DND-41 (cell line): Measurements from ENCODE around the gene SLC24A4.

Experiments used
- ATAC-seq: fragments of 200-7000 bp; cut with Tn5 transposase; 3 replicates; pipeline ENCODE4 v1.9.1; 2021; ENCODE audit warnings: low read depth; ENCODE audit not compliant: insufficient read depth
- DNase-seq: peaks from one replicate; pipeline ENCODE4 v3.0.0-alpha.2; 2020
- H2AFZ ChIP-seq: 2 replicates; pipeline ENCODE4 v1.6.0; 2012; ENCODE audit warnings: low read depth, low read length
- H3K27ac ChIP-seq: 2 replicates; pipeline ENCODE4 v1.5.1; 2012; ENCODE audit warnings: low read length, inconsistent platforms
- H3K27me3 ChIP-seq: fragments of 200-600 bp; sonication (generic); 2 replicates; pipeline ENCODE4 v1.6.0; 2012; ENCODE audit warnings: low read length, mild to moderate bottlenecking, inconsistent platforms; ENCODE audit not compliant: insufficient read depth, poor library complexity
- H3K36me3 ChIP-seq: 2 replicates; pipeline ENCODE4 v1.5.1; 2012; ENCODE audit warnings: low read length, inconsistent platforms; ENCODE audit not compliant: insufficient read depth
- H3K4me1 ChIP-seq: 2 replicates; pipeline ENCODE4 v1.5.1; 2012; ENCODE audit warnings: mild to moderate bottlenecking, low read length; ENCODE audit not compliant: insufficient read depth
- H3K4me2 ChIP-seq: 2 replicates; pipeline ENCODE4 v1.6.0; 2012; ENCODE audit warnings: mild to moderate bottlenecking, moderate library complexity, low read length, inconsistent platforms; ENCODE audit not compliant: insufficient read depth
- H3K4me3 ChIP-seq, 2 experiments: fragments of 200-600 bp in 1 of 2; shearing (Covaris generic) in 1 of 2; 2 replicates each; pipeline ENCODE4 v1.5.1; 2012 to 2016; ENCODE audit warnings: inconsistent platforms in 2 of 2, low read length in 2 of 2, mild to moderate bottlenecking in 2 of 2, low read depth in 1 of 2, moderate library complexity in 1 of 2
- H3K79me2 ChIP-seq: 2 replicates; pipeline ENCODE4 v1.6.0; 2012; ENCODE audit warnings: low read length, inconsistent platforms; ENCODE audit not compliant: insufficient read depth
- H3K9ac ChIP-seq: 2 replicates; pipeline ENCODE4 v1.6.0; 2012; ENCODE audit warnings: low read depth, mild to moderate bottlenecking, inconsistent platforms, low read length, moderate library complexity
- H3K9me3 ChIP-seq: 2 replicates; pipeline ENCODE4 v1.5.1; 2012; ENCODE audit warnings: low read length, moderate library complexity, mild to moderate bottlenecking, inconsistent platforms; ENCODE audit not compliant: insufficient read depth, severe bottlenecking
- H4K20me1 ChIP-seq: 2 replicates; pipeline ENCODE4 v1.6.0; 2012; ENCODE audit warnings: low read length; ENCODE audit not compliant: insufficient read depth
- EZH2 ChIP-seq: IDR thresholded peaks from 3 replicates; pipeline ENCODE4 v1.6.1; 2012; ENCODE audit warnings: borderline replicate concordance, low read depth, mild to moderate bottlenecking, moderate library complexity, low read length, inconsistent platforms; ENCODE audit not compliant: severe bottlenecking
- TF ChIP-seq, protein P1 (sequence below): IDR thresholded peaks from 2 replicates; pipeline ENCODE4 v1.5.1; 2012; ENCODE audit warnings: borderline replicate concordance, low read length, moderate library complexity, mild to moderate bottlenecking; ENCODE audit not compliant: poor library complexity, severe bottlenecking; ENCODE audit errors: extremely low read depth

Gene SLC24A4

DNA sequence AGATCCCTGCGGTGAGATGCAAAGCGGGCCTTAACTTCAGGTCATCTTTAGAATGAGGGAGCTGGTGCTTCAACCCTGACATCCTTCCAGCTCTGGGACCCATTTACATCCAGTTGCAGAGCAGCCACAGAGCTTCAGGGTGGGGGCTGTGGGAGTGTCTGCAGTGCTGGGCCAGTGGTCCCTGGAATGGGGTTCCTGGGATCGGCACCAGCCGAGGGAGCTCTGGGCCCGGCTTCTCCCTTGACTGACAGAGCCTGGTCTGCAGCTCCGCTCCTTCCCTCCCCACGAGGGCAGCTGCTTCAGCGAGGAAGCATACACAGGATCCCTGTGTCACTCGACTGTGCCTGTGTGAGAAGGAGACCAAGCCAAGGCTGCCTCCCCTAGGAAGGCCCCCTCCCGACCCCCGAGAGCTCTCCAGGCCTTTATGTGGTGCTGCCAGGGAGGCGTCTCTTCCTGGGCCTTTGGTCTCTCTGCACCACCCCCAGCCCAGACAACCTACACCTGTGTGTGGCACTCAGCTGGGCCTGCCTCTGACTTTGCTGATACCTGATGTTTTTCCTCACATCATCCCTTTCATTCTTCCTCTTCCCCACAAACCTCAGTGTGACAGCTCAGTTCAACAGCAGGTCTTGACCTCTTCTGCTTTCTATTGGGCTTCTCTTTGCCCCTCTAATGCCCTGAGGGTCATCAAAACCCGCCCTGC is 142.5 kb downstream of the SLC24A4 start:
- TF ChIP-seq, protein P1, sequence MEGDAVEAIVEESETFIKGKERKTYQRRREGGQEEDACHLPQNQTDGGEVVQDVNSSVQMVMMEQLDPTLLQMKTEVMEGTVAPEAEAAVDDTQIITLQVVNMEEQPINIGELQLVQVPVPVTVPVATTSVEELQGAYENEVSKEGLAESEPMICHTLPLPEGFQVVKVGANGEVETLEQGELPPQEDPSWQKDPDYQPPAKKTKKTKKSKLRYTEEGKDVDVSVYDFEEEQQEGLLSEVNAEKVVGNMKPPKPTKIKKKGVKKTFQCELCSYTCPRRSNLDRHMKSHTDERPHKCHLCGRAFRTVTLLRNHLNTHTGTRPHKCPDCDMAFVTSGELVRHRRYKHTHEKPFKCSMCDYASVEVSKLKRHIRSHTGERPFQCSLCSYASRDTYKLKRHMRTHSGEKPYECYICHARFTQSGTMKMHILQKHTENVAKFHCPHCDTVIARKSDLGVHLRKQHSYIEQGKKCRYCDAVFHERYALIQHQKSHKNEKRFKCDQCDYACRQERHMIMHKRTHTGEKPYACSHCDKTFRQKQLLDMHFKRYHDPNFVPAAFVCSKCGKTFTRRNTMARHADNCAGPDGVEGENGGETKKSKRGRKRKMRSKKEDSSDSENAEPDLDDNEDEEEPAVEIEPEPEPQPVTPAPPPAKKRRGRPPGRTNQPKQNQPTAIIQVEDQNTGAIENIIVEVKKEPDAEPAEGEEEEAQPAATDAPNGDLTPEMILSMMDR = no peak
- no peak for TF ChIP-seq EZH2
- Histone ChIP-seq H3K9me3 (no peaks in the 10 kb centered on the region), H3K4me2 (no peak overlapping the region), H3K9ac (no peak overlapping the region), H2AFZ (no peak overlapping the region), H4K20me1 (no peaks in the 10 kb centered on the region), H3K79me2 (no peaks in the 10 kb centered on the region), H3K27me3 (no peaks in the 10 kb centered on the region), H3K4me3 (no peak overlapping the region), H3K27ac (no peak overlapping the region), H3K36me3 (no peaks in the 10 kb centered on the region), H3K4me1 (no peaks in the 10 kb centered on the region)
- ATAC-seq (no peak), DNase-seq (no peak)

DNA sequence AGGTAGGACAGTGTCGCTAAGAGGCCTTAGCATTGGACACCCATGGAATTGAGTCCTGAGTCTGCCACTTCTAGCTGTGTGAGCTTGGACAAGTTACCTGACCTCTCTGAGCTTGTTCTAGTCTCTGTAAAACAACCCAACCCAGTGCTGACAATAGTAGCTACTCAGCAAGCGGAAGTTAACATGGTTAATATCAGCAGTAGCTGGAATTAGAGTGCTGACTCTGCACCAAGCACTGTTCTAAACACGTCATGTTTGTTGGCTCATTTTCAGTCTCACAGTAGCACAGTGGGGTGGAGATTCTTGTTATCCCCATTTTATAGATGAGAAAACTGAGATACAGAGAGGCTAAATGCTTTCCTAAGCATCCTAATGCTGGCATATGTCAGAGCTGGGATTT is 143.1 kb downstream of the SLC24A4 start:
- no peak overlapping the region for H3K4me2 ChIP-seq
- no peaks in the 10 kb centered on the region for H3K4me1 ChIP-seq
- H3K9ac ChIP-seq = no peak overlapping the region
- no peak overlapping the region for H3K27ac ChIP-seq
- H3K36me3 ChIP-seq = no peaks in the 10 kb centered on the region
- peaks cover 2% of the 10 kb centered on the region for H3K27me3 ChIP-seq
- H3K79me2 ChIP-seq = no peaks in the 10 kb centered on the region
- TF ChIP-seq, protein P1 = no peak
- no peak for TF ChIP-seq EZH2
- H4K20me1 ChIP-seq = no peaks in the 10 kb centered on the region
- no peak for ATAC-seq
- no peak overlapping the region for H2AFZ ChIP-seq
- DNase-seq = no peak
- H3K9me3 ChIP-seq = no peaks in the 10 kb centered on the region
- H3K4me3 ChIP-seq = no peak overlapping the region

GRCh38 chr14:92469515-92469914 is 146.6 kb downstream of the SLC24A4 start:
- no peak for DNase-seq
- ATAC-seq = no peak
- H3K4me2 ChIP-seq = no peak overlapping the region

More at GRCh38 chr14:92469515-92469914, 146.6 kb downstream of the SLC24A4 start:
- no peaks in the 10 kb centered on the region for H3K79me2 ChIP-seq
- no peaks in the 10 kb centered on the region for H3K36me3 ChIP-seq
- H3K9ac ChIP-seq = no peak overlapping the region
- H3K27me3 ChIP-seq = peaks cover 2% of the 10 kb centered on the region
- no peak overlapping the region for H2AFZ ChIP-seq
- no peak overlapping the region for H3K27ac ChIP-seq
- no peaks in the 10 kb centered on the region for H3K4me1 ChIP-seq
- no peak overlapping the region for H3K4me3 ChIP-seq
- no peaks in the 10 kb centered on the region for H3K9me3 ChIP-seq
- no peaks in the 10 kb centered on the region for H4K20me1 ChIP-seq
- TF ChIP-seq, protein P1 = no peak
- no peak for TF ChIP-seq EZH2
